ENCODE data around the gene PIN1. TPM values are rescaled to one million over a fixed set of nuclear protein-coding genes. Genes with fewer than 3 reads are reported as not detected.

The PIN1 gene
- total and polyA plus RNA-seq, 3 donors from 2014 or later: 209 to 232 (median 228) TPM

- intact Hi-C loops (cut with DNase I; ENCODE audit: low total_unique reads): no loop called here
- H3K27ac ChIP-seq: no peak overlapping the region
- no peak for DNase-seq
- no peaks in the 10 kb centered on the region for H3K36me3 ChIP-seq (ENCODE audit: low read depth, missing control alignments)
- no peak for TF ChIP-seq POLR2A (IDR thresholded peaks at IDR 0.05)
- no peak for TF ChIP-seq CTCF (IDR thresholded peaks at IDR 0.05)
- H3K4me3 ChIP-seq: no peak overlapping the region
- WGBS, 2 donors: 61 to 65% methylated on average over 7 of the region's 7 CpGs
- no peaks in the 10 kb centered on the region for H3K4me1 ChIP-seq
- no peaks in the 10 kb centered on the region for H3K27me3 ChIP-seq
- no peaks in the 10 kb centered on the region for H3K9me3 ChIP-seq
Observed at GRCh38 chr19:9868983-9869617, 34.0 kb downstream of the PIN1 start.

- Histone ChIP-seq H3K4me3 (no peak overlapping the region), H3K27ac (no peak overlapping the region), H3K27me3 (no peaks in the 10 kb centered on the region), H3K36me3 (ENCODE audit: low read depth, missing control alignments) (no peaks in the 10 kb centered on the region), H3K9me3 (no peaks in the 10 kb centered on the region), H3K4me1 (no peaks in the 10 kb centered on the region)
- DNase-seq: no peak
- TF ChIP-seq CTCF (IDR thresholded peaks at IDR 0.05) (no peak), POLR2A (IDR thresholded peaks at IDR 0.05) (no peak)
- WGBS, 2 donors: 81 to 83% methylated on average over 16 of the region's 16 CpGs
- intact Hi-C loops (cut with DNase I; ENCODE audit: low total_unique reads): no loop called here
Observed at GRCh38 chr19:9871626-9872338, 36.7 kb downstream of the PIN1 start.

- Histone ChIP-seq H3K4me1 (no peaks in the 10 kb centered on the region), H3K36me3 (ENCODE audit: low read depth, missing control alignments) (no peaks in the 10 kb centered on the region), H3K9me3 (no peaks in the 10 kb centered on the region), H3K27ac (no peak overlapping the region), H3K27me3 (no peaks in the 10 kb centered on the region), H3K4me3 (no peak overlapping the region)
- no peak for DNase-seq
- 80 to 98% methylated on average over 4 to 8 of the region's 8 CpGs for WGBS, 2 donors
- TF ChIP-seq CTCF (IDR thresholded peaks at IDR 0.05) (no peak), POLR2A (IDR thresholded peaks at IDR 0.05) (no peak)
- intact Hi-C loops (cut with DNase I; ENCODE audit: low total_unique reads): no loop called here
Observed at GRCh38 chr19:9872618-9873242, 37.6 kb downstream of the PIN1 start.

- DNase-seq: no peak
- no peak overlapping the region for H3K4me3 ChIP-seq
- H3K9me3 ChIP-seq: no peaks in the 10 kb centered on the region
- H3K27me3 ChIP-seq: no peaks in the 10 kb centered on the region
- H3K27ac ChIP-seq: no peak overlapping the region
- TF ChIP-seq CTCF (IDR thresholded peaks at IDR 0.05) (no peak), POLR2A (IDR thresholded peaks at IDR 0.05) (no peak)
- no peaks in the 10 kb centered on the region for H3K36me3 ChIP-seq (ENCODE audit: low read depth, missing control alignments)
- intact Hi-C loops (cut with DNase I; ENCODE audit: low total_unique reads): no loop called here
- WGBS, 2 donors: 64 to 74% methylated on average over 13 of the region's 13 CpGs
- no peaks in the 10 kb centered on the region for H3K4me1 ChIP-seq
Observed at GRCh38 chr19:9875031-9875627, 40.0 kb downstream of the PIN1 start.
